SK-N-MC (cell line): Measurements from ENCODE around the gene LRRN2.

Source experiments
- EZH2 ChIP-seq: fragments of 200-600 bp; sonication (generic); IDR thresholded peaks from one replicate; pipeline ENCODE4 v1.6.1; 2017; ENCODE audit warnings: antibody characterized with exemption
- FOXP2 ChIP-seq: optimal IDR thresholded peaks from 2 replicates; pipeline ENCODE3; 2011; ENCODE audit warnings: mild to moderate bottlenecking, moderate library complexity; ENCODE audit not compliant: insufficient read depth; ENCODE audit errors: extremely low read length, control extremely low read depth
- POLR2AphosphoS5 ChIP-seq: IDR thresholded peaks from 2 replicates; pipeline ENCODE4 v1.6.1; 2012; ENCODE audit warnings: mild to moderate bottlenecking, low read depth, low read length, borderline replicate concordance

- TF ChIP-seq EZH2 (no peak), POLR2AphosphoS5 (no peak), FOXP2 (no peak)
Measured at GRCh38 chr1:204602871-204603542, 82.5 kb downstream of the LRRN2 start.
